BLaER1 (cell line): Measurements from ENCODE around the gene SCNN1B.
"Not testable (repeated sequence)": the region's sequence is repeated elsewhere in the genome, so short reads cannot be mapped to it uniquely, and the experiment has no call there.

Experiments
- H3K27ac ChIP-seq: shearing (Covaris generic); formaldehyde crosslinking; 2 replicates; pipeline ENCODE4 v1.8.1; 2022
- H3K27me3 ChIP-seq: shearing (Covaris generic); formaldehyde crosslinking; 2 replicates; pipeline ENCODE4 v1.8.1; 2022
- H3K36me3 ChIP-seq: shearing (Covaris generic); formaldehyde crosslinking; 2 replicates; pipeline ENCODE4 v1.8.1; 2022
- H3K4me1 ChIP-seq: shearing (Covaris generic); formaldehyde crosslinking; 2 replicates; pipeline ENCODE4 v1.8.1; 2022
- H3K4me2 ChIP-seq: shearing (Covaris generic); formaldehyde crosslinking; 2 replicates; pipeline ENCODE4 v1.8.1; 2022
- H3K4me3 ChIP-seq: shearing (Covaris generic); formaldehyde crosslinking; 2 replicates; pipeline ENCODE4 v1.8.1; 2022
- H3K9ac ChIP-seq: shearing (Covaris generic); formaldehyde crosslinking; 2 replicates; pipeline ENCODE4 v1.8.1; 2022
- H3K9me3 ChIP-seq: shearing (Covaris generic); formaldehyde crosslinking; 2 replicates; pipeline ENCODE4 v1.8.1; 2022
- H4K20me1 ChIP-seq: shearing (Covaris generic); formaldehyde crosslinking; 2 replicates; pipeline ENCODE4 v1.8.1; 2022
- Cebpa-rat ChIP-seq: shearing (Covaris generic); IDR thresholded peaks from 2 replicates; pipeline ENCODE4 v1.8.1; 2022

The SCNN1B gene

GRCh38 chr16:23362460-23363317 is 60.6 kb downstream of the SCNN1B start:
- peaks cover 16% of the 10 kb centered on the region for H3K4me1 ChIP-seq
- no peak overlapping the region for H3K4me3 ChIP-seq
- no peak for TF ChIP-seq Cebpa-rat
- H3K27ac ChIP-seq, result no peak overlapping the region
- H3K9me3 ChIP-seq, result no peaks in the 10 kb centered on the region
- H3K4me2 ChIP-seq, result no peak overlapping the region
- H3K27me3 ChIP-seq, result no peaks in the 10 kb centered on the region
- no peaks in the 10 kb centered on the region for H3K36me3 ChIP-seq
- no peaks in the 10 kb centered on the region for H4K20me1 ChIP-seq
- H3K9ac ChIP-seq, result no peak overlapping the region

GRCh38 chr16:23365602-23366240 is 63.6 kb downstream of the SCNN1B start:
- no peak for TF ChIP-seq Cebpa-rat
- Histone ChIP-seq H3K4me3 (no peak overlapping the region), H3K4me1 (peaks cover 26% of the 10 kb centered on the region), H3K36me3 (no peaks in the 10 kb centered on the region), H3K9ac (no peak overlapping the region), H3K4me2 (peak overlapping the region; percentile 48), H3K27ac (no peak overlapping the region; the same call in 1 of the 2 replicates), H3K27me3 (no peaks in the 10 kb centered on the region), H3K9me3 (no peaks in the 10 kb centered on the region), H4K20me1 (no peaks in the 10 kb centered on the region)

DNA sequence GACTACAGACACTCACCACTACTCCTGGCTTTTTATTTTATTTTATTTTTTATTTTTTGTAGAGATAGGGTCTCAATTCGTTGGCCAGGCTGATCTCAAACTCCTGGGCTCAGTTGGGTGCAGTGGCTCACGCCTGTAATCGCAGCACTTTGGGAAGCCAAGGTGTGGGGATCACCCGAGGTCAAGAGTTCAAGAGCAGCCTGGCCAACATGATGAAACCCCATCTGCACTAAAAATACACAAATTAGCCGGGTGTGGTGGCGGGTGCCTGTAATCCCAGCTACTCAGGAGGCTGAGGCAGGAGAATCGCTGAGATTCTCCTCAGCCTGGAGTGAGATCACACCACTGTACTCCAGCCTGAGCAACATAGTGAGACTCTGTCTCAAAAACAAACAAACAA is 64.2 kb downstream of the SCNN1B start:
- H3K4me3 ChIP-seq, H3K27ac ChIP-seq, H3K9me3 ChIP-seq, H4K20me1 ChIP-seq, H3K27me3 ChIP-seq, H3K4me2 ChIP-seq, H3K36me3 ChIP-seq, H3K9ac ChIP-seq: not testable (repeated sequence)
- peaks cover 26% of the 10 kb centered on the region for H3K4me1 ChIP-seq

GRCh38 chr16:23367564-23367963 is 65.5 kb downstream of the SCNN1B start:
- H3K4me3 ChIP-seq, result no peak overlapping the region
- no peak for TF ChIP-seq Cebpa-rat
- H3K9me3 ChIP-seq, result no peaks in the 10 kb centered on the region
- peaks cover 26% of the 10 kb centered on the region for H3K4me1 ChIP-seq
- H4K20me1 ChIP-seq, result no peaks in the 10 kb centered on the region
- no peak overlapping the region for H3K9ac ChIP-seq
- H3K4me2 ChIP-seq, result no peak overlapping the region
- H3K27ac ChIP-seq, result no peak overlapping the region
- no peaks in the 10 kb centered on the region for H3K36me3 ChIP-seq
- no peaks in the 10 kb centered on the region for H3K27me3 ChIP-seq

DNA sequence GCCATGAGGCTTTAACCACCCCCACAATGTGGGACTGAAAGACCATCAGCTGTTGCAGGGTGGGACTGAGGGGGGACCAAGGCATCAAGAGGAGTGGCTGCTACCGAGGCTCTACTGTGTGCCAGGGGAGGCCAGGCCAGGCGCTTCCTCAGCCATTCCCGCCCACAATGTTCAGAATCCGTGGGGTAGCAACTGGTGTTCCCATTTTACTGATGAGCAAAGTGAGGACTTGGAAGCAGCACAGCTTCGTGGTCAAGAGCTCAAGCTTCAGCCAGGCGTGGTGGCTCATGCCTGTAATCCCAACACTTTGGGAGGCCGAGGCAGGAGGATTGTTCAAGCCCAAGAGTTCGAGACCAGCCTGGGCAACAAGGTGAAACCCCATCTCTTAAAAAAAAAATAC is 65.9 kb downstream of the SCNN1B start:
- no peak overlapping the region for H3K4me3 ChIP-seq
- no peaks in the 10 kb centered on the region for H3K9me3 ChIP-seq
- H3K36me3 ChIP-seq, result no peaks in the 10 kb centered on the region
- peaks cover 26% of the 10 kb centered on the region for H3K4me1 ChIP-seq
- H3K4me2 ChIP-seq, result no peak overlapping the region
- H4K20me1 ChIP-seq, result no peaks in the 10 kb centered on the region
- no peak overlapping the region for H3K27ac ChIP-seq
- no peak for TF ChIP-seq Cebpa-rat
- H3K27me3 ChIP-seq, result no peaks in the 10 kb centered on the region
- no peak overlapping the region for H3K9ac ChIP-seq

DNA sequence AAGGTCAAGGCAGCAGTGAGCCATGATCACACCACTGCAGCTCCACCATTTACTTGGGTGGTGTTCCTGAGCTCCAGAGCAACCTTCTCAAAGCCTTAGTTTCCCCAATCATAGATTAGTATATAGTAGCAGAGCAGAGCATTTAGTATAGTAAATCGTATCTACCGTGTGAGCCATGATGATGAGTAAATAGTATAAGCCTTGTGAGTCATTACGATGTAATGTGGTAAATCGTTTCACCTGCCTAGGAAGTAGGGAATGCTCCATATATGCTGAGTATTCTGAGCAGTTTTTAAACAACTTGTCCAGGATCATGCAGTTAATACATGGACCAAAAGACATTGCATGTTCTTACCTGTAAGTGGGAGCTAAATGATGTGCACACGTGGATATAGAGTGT is 66.4 kb downstream of the SCNN1B start:
- no peaks in the 10 kb centered on the region for H3K9me3 ChIP-seq
- H3K27ac ChIP-seq, result no peak overlapping the region
- peaks cover 26% of the 10 kb centered on the region for H3K4me1 ChIP-seq
- no peak overlapping the region for H3K4me3 ChIP-seq
- H4K20me1 ChIP-seq, result no peaks in the 10 kb centered on the region
- no peaks in the 10 kb centered on the region for H3K36me3 ChIP-seq
- H3K9ac ChIP-seq, result no peak overlapping the region
- TF ChIP-seq Cebpa-rat, result no peak
- H3K4me2 ChIP-seq, result no peak overlapping the region
- H3K27me3 ChIP-seq, result no peaks in the 10 kb centered on the region

GRCh38 chr16:23369416-23369815 is 67.3 kb downstream of the SCNN1B start:
- no peak for TF ChIP-seq Cebpa-rat
- Histone ChIP-seq H3K27ac (no peak overlapping the region), H3K27me3 (no peaks in the 10 kb centered on the region), H3K36me3 (no peaks in the 10 kb centered on the region), H3K4me1 (peaks cover 26% of the 10 kb centered on the region), H3K9ac (no peak overlapping the region), H3K4me3 (no peak overlapping the region), H3K9me3 (no peaks in the 10 kb centered on the region), H3K4me2 (peak overlapping the region; percentile 42), H4K20me1 (no peaks in the 10 kb centered on the region)

DNA sequence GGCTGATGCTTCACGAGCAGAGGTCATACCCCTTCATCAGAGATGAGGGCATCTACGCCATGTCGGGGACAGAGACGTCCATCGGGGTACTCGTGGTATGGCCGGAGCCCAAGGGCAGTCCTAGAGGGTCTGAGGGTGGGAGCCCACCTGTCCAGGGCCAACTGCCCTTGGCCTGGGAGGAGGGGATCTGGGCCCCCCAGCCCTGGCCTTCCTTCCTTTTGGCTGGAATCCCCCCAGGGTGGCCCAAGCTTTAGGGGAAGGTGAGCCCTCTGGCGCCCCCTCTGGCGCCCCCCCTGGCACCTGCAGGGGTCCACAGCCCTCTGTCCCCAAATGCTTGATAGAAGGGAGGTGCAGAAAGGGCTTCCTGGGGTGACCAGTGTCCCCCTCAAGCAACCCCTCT is 69.3 kb downstream of the SCNN1B start:
- H3K4me3 ChIP-seq, result no peak overlapping the region
- H4K20me1 ChIP-seq, result no peaks in the 10 kb centered on the region
- TF ChIP-seq Cebpa-rat, result no peak
- H3K9ac ChIP-seq, result no peak overlapping the region
- no peaks in the 10 kb centered on the region for H3K9me3 ChIP-seq
- H3K27me3 ChIP-seq, result no peaks in the 10 kb centered on the region
- H3K27ac ChIP-seq, result no peak overlapping the region
- peaks cover 10% of the 10 kb centered on the region for H3K4me1 ChIP-seq
- H3K36me3 ChIP-seq, result no peaks in the 10 kb centered on the region
- H3K4me2 ChIP-seq, result no peak overlapping the region

GRCh38 chr16:23373436-23374219 is 71.5 kb downstream of the SCNN1B start:
- Histone ChIP-seq H3K27me3 (no peaks in the 10 kb centered on the region), H3K4me1 (peaks cover 9% of the 10 kb centered on the region), H3K36me3 (no peaks in the 10 kb centered on the region), H3K27ac (no peak overlapping the region), H3K9ac (no peak overlapping the region), H3K4me3 (no peak overlapping the region), H4K20me1 (no peaks in the 10 kb centered on the region), H3K4me2 (no peak overlapping the region), H3K9me3 (no peaks in the 10 kb centered on the region)
- no peak for TF ChIP-seq Cebpa-rat
